GM21390 (cell line): Measurements from ENCODE around the gene ZNF883.
A peak's percentile ranks its signal among the peaks of the same experiment; 100 is the strongest.
"Not testable (repeated sequence)": the region's sequence is repeated elsewhere in the genome, so short reads cannot be mapped to it uniquely, and the experiment has no call there.

Experiments
- ATAC-seq: cut with Tn5 transposase; IDR thresholded peaks from one replicate; pipeline ENCODE4 v1.9.1; 2021; ENCODE audit not compliant: unreplicated experiment

ZNF883 gene

DNA sequence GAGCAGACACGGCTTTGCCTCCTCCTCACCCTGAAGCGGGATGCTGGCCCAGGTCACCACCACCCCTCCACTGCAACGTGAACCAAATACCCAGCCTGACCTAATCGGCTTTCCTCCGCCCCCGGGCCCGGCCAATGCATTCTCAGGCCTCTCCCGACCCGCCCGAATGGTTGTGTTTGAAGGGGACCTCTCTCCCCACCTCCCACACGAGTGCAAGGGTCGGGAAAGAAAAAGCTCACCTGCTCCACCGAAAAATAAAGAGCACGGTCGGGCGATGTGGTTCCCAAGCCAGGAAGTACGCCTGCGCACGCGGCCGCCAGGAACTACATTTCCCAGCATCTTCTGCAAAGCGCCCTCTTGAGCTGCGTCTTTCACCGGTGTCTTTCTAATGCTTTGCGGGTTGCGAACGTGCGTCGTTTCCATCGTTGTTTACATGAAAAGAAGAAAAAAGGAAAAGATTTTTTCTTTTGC is at the start of gene ZNF883:
Gene ZNF883 (minus strand): TSS at position 282 of the 471 bp plus-strand sequence.
- no peak for ATAC-seq

DNA sequence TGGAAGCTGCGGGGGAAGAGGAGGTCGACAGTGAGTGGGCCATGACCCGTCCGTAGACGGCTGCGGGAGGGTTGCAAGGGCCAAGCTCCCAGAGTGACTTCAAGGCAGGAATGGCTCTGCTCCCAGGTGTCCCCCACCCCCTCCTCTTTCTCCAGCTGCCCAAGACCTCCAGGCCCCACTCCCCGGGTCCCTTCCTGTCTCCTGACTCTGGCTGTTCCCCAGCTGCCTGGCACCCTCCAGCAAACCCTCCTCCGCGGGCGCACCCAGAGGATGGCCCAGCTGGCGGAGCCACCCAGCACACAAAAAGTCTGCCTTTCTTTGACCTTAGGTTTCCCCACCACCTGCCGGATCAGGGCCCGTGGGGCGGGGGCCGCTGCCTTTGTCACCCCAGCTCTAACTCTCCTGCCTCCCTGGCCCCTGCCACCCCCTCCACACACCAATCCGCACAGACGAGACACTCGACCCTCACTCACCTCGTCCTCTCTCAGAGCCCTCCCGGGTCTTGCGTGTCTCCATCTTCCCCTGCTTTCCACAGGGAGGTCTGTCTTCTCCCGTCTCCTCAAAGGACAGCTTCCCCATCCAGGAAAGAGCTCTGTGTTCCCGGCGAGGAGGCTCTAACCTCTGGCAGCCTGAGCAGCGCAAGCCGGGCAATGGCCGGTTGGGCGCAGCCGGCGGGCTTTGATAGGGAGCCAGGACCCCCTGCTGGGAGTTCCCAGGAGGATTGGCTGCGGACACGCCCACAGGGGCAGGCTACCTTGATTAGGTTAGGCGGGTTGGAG is 49.3 kb upstream of the ZNF883 start:
- not testable (repeated sequence) for ATAC-seq

DNA sequence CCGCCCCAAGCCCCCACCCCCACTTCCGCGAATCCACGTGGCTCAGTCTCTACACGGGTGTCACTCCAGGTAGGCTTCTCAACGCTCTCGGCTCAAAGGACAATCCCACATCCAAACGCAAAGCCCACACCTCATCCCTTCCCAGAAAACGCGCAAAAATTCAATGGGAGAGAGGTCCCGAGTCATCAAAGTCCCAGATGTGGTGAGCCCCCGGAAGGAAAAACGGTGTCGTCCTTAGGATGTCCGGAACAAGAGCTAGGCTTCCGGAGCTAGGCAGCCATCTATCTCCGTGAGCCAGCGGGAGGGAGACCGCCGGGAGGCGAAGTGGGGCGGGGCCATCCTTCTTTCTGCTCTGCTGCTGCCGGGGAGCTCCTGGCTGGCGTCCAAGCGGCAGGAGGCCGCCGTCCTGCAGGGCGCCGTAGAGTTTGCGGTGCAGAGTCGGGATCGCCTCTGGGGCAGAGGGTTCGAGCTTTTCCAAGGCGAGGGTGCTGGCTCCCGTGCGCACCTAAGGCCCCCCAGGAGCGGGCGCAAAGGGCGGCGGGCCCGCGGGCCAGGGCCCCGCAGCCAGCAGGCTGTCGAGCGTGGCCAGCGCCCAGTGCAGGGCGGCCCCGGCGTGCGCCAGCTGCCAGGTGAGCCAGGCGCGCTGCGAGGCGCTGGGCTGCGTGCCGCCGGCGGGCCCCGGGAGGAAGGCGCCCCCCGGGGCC is 47.7 kb upstream of the ZNF883 start:
- not testable (repeated sequence) for ATAC-seq

DNA sequence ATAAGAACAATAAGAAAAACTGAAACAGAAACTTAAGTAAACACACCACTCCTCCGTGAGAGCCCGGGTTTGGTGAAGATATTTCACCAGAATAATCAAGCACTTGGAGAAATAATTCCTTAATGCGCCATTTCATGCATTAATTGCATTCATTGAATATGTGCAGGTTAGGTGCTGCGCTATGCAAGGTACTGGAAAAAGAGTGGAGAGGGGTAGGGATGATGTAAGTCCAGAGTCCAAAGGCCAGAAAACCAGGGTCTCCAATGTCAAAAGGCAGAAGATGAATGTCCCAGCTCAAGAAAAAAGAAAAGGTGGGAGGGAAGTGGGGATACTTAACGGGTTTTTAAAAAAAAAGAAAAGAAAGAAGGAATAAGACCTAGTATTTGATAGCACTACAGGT is 45.2 kb upstream of the ZNF883 start:
- no peak for ATAC-seq

DNA sequence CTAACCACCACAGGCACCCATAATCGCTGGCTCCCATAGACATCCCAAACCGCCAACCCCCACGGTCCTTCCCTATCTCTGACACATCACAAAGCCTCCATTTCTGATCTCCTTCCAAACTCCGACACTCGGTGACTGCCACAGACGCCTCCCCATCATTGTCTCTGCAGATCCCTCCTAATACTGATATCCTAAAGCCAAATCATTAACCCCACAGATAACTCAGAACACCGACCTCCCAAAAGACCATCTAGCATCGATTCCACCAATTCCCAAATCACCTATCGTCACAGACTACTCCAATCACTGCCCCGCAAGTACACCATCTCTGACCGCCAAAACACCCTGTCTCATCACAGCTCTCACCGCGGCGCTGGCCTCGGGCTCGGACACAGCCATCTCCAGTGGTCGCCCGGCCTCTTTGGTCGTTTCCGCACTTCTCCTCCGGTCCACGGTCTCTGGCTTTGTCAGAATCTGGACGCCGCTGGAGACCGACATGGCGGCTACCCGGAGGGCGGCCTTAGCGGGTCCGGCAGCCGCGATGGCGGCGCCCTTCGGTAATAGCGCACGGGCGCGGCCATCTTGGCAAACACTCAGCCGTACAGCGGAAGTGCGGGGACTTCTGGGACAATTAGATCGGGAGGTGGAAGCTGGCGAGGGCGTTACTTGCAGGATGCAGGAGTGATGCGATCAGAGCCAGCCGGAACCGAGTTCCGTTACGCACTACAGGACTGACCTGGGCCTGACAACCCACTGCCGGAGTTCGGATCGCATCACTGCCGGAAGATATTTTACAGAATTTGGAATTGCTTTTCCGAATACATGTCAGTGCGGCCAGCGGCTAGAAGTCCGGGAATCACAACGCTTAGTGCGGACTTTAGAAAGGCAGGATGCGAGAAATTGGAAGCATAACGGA is 44.5 kb upstream of the ZNF883 start, which contains the start of gene ZFP37:
Gene ZFP37 (minus strand): TSS at position 534 of the 916 bp plus-strand sequence. CDS start 36 bp downstream, at position 498.
- peak; percentile 98 for ATAC-seq

DNA sequence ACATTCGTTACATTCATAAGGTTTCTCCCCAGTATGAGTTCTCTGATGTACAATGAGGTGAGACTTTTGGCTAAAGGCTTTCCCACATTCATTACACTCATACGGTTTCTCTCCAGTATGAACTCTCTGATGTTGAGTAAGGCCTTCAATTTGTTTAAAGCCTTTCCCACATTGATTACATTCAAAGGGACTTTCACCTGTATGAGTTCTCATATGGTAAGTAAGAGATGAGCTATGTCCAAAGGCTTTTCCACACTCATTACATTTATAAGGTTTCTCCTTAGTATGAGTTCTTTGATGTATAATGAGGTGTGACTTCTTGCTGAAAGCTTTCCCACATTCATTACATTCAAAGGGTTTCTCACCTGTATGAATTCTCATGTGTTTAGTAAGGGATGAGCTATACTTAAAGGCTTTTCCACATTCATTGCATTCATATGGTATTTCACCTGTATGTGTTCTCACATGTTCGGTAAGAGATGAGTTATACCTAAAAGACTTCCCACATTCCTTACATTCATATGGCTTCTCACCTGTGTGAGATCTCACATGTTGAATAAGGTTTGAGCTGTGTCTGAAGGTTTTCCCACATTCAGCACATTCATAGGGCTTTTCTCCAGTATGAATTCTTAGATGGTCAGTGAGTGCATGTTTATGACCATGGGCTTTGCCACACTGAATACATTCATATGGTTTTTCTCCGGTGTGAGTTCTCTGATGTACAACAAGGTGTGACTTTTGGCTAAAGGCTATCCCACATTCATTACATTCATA is 31.1 kb upstream of the ZNF883 start:
- no peak for ATAC-seq

DNA sequence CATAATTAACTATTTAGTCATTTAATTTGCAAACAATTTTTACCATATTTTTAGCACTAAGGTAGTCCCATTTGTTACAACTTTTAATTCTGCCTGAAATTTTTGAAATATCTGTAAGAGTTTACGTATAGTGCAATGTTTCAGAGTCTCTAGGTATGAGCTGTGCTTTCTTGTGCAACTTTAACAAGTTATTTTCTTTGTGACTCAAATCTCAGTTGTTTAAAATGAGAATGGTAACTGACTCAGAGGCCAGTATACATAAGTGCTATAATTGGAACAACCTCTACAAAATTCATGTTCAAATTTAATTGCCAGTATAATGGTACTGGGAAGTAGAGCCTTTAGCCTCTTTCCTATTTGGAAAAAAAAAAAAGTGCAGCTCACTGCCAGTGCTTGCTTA is 14.2 kb upstream of the ZNF883 start:
- ATAC-seq = no peak

DNA sequence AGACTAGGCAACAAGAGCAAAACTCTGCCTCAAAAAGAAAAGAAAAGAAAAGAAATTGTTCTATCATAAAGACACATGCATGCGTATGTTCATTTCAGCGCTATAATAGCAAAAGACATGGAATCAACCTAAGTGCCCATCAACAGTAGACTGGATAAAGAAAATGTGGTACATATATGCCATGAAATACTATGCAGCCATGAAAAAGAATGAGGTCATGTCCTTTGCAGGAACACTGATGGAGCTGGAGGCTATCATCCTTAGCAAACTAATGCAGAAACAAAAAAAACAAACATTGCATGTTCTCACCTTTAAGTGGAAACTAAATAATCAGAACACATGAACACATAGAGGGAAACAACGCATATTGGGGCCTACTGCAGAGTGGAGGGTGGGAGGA is 6.3 kb upstream of the ZNF883 start:
- ATAC-seq = no peak

DNA sequence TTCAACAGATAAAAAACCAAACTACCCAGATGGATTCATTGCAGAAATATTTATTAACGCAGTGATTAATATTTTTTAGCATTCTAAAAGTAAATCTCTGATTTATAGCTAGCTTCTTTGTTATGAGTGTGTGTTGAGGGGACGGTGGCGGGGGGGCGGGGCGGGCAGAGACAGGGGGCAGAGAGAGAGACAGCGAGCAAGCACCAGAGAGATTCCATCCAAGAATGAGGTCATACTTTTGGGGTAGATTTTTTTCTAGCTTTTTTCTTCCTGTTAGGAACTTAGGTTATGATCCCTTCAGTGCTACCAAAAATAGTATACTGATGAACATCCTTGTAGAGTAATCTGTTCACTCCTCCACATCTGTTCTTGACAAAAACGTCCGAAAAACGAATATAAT is 500 bp upstream of the ZNF883 start:
- no peak for ATAC-seq

DNA sequence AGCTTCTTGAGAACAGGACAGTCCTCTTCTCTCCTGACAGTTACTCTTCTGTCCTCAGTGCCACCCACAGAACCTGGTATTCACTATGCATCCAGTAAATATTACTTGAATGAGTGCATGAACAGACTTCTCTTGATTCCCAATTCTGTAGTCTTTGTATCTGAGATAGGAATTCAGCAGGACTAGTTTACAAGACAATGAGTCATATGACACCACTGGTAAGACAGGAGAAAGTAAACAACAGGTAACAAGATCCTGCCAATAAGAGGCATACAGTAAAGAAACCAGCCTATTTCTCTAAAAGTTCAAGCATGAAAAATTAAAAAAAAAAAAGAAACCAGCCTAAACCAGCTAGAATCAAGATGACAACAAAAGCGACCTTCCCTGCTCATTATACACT is 6.2 kb downstream of the ZNF883 start:
- ATAC-seq = no peak

DNA sequence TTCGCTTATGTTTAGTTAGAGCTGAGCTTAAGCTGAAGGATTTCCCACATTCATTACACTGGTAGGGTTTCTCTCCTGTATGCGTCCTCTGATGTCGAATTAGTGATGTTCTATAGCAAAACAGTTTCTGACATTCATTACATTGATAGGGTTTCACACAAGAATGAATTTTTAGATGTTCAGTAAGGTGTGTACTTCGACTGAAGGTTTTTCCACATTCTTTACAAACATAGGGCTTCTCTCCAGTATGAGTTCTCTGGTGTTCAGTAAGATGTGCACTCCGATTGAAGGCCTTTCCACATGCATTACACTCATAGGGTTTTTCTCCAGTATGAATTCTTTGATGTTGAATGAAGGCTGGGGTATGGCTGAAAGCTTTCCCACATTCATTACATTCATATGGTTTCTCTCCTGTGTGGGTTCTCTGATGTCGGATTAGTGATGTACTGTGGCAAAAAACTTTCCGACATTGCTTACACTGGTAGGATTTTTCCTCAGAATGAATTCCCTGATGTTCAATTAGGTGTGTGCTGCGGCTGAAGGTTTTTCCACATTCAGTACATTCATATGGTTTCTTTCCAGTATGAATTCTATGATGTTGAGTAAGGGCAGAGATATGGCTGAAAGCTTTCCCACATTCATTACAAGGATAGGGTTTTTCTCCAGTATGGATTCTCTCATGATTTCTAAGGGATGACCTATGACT is 14.6 kb downstream of the ZNF883 start:
- no peak for ATAC-seq

DNA sequence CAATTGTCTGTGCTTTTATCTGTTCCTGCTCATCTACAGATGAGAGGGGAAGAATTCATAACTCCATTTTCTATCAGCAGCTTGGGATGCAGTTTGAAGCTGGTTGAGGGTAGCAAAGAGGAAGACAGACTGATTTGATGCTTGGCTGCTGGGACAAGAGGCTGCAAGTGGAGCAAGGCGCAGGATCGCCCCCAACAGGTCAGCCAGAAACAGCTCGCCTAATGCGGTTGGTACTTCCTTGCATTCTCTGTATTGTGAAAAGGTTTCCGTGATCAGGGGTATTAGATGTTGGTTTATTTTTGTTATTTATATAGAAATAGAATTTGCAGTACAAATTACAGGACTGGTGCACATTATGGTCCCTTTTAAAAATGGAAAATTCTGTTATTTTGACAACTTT is 40.6 kb downstream of the ZNF883 start:
- ATAC-seq = no peak

DNA sequence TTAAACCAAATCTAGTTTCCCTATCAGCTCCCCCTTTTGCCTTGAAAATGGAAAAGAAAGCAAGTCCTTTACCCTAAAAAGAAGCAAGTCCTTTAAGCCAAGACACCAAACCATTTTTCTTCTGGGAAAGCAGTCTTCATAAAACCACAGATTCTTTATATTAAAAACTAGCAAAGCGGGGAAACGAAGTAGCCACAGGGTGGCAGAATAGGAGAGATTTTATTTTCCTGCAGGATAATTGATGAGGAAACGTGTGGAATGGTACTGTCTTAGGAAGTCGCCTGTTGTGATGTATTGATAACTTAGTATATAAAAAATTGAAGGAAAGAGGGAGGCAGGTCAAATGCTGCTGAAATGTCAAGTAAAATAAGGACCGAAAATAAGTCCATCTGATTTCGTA is 41.1 kb downstream of the ZNF883 start:
- ATAC-seq = no peak

DNA sequence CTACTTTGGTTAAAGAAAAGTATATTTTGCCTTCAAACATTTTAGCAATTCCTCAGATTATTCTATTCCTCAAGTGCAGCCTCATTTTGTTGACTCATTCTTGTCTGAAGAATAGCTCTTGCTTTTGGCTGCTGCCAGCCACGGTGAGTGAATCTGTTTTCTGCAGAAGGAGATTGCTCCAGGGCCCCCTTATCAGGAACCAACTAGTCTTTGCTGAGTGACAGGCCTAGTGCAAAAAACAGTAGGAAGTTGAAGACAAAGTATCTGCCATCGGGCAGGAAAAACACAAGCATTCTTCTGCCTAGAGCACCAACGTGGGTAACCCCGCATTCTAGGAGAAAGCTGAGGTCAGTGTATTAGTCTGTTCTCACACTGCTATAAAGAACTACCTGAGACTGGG is 42.3 kb downstream of the ZNF883 start:
- ATAC-seq = no peak

DNA sequence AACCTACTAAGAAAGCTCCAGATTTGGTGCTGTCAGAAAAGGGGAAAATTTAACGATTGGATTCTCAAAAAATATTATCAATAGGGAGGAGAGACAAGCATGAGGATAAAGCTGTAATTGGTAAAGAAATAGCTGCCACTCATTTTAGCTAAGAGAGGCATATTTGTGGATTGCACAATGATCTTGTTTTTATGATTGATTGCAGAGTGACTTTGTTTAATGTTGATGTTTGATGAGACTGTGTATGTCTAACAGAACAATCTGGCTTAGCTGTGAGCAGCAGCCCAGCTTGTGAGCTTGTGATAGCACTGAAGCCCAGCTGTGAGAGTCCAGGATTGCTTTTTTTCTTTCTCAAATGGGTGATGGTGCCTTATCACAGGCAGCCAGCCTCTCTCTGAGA is 56.4 kb downstream of the ZNF883 start:
- no peak for ATAC-seq

DNA sequence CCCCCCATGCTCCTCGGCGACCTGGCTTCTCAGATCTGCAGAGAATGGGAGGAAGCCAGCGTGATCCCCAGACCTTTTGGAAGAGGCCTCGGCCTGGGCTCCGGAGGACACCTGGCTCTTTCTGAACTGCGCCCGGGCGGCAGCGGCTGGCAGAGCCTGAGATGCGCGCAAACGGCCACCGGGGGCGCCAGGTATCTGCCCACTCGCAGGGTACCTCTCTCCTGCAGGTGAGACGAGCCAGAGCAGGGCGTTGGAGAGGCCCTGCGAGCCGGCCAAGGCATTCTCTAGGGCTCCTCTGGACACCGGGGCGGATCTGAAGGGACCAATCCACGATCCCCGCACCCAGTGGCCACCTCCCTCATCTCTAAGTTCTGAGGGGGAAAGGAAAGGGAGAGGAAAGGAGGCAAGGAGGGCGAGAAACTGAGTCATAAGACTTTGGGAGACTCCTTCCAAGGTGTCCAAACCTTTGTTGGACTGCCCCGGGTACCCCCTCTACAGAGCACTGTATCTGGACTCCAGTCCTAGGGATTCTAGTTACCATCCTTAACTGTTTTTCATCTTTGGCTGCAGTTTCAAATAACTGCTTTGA is 66.3 kb downstream of the ZNF883 start:
- no peak for ATAC-seq

DNA sequence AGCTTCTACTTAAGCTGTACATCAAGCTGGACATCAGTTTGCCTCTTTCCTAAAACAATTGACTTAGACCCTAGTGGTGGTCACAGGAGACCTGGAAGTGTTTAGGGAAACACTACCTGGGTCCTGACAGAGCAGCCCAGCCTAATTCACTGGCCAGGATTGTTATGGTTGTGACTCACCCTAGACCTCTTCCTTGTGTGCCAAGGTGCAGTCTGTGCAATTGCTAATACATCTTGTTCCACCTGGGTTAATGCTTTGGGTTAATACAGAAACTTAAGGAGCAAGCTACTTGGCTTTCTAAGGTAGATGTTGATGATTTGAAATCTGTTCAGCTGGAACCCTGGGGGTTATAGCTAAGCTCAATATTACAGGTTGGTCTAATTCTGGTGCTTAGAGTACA is 72.6 kb downstream of the ZNF883 start:
- ATAC-seq = no peak

DNA sequence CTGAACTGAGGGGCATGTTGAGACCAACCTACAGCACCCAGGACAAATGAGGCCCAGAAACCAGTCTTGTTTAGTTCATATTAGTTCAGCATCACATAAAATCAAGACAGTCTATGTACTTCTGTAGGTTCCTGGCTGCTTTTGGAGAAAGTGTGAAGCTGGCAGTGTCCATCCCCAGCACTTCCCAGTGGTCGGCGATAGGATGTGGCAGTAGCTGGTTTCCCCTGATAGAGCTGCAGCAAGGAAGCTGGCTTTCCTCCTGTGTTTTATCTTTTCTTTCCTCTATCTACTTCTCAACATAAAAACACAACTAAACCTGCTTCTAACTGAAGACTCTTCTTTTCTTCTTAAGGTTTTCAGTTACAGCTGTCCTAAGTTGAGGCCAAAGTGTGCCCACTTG is 78.3 kb downstream of the ZNF883 start:
- ATAC-seq = no peak

DNA sequence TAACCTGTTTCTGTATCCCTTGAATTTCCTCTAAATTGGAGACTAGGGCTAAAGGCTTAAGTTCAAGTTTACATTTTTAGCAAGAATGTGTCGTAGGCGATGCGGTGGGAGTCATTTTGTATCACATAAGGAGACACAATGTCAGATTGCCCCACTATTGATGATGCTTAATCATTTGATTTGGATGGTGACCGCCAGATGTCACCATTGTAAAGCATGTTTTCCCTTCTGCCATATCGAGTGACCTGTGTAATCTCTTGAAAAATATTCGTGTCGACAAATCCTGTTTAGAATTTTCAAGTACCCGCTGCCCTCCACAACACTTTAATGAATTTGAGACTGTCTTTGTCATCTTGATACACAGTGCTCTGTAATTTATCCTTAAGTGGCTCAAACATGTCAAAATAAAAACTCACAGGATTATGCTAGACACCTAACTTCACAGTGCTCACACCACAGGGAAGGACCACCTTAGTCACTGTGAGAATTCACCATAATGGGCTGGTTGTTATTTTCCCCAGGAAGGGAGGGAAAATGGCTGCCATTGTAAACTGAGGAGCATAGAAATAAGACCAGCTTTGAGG is 86.8 kb downstream of the ZNF883 start:
- ATAC-seq = no peak
